Transverse colon (tissue), 3 donors: ENCODE results near the gene SPATA19.

Source experiments
- EP300 ChIP-seq: sonication (generic); formaldehyde crosslinking; IDR thresholded peaks from one replicate; pipeline ENCODE4 v1.6.1; 2017; ENCODE audit warnings: antibody characterized with exemption, low read depth
- POLR2A ChIP-seq: fragments of 450-650 bp; IDR thresholded peaks from one replicate; pipeline ENCODE4 v1.6.1; 2016; ENCODE audit warnings: antibody characterized with exemption, mild to moderate bottlenecking, moderate library complexity
- TF ChIP-seq, protein P1 (sequence below), 5 experiments: fragments of 200-600 bp in 3 of 5; fragments of 450-650 bp in 2 of 5; sonication (generic) in 3 of 5; IDR thresholded peaks; 1 replicate in 2 of 5; 2 replicates in 3 of 5; pipeline ENCODE4 v1.5.1; 2016 to 2017; ENCODE audit warnings: antibody characterized with exemption in 5 of 5, inconsistent platforms in 3 of 5, mild to moderate bottlenecking in 2 of 5, moderate library complexity in 1 of 5

DNA sequence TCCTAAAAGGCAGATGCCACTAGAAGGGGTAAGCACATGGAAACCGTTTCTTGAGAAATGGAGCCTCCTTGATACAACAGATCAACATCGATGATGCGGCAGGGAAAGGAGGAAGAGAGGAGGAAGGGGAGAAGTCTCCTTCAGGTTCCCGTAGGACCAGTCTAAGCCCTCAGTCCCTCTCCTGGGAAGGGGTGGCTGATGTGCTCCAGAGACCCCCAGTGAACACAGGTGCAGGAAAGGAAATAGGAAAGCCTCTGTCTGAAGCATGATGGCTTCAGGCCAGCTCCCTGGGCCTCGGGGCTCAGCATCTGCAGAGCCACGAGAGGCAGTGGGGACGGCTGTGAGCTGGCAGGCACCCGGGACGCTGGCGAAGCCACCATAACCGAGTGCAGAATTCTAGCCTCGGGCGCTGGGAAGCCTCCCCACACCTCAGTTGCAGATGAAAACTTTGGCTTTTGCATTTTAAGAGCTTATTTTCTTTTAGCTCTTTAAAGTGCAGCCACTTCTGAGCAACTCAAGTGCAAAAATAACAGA is 1.8 kb downstream of the SPATA19 start:
- TF ChIP-seq, protein P1, sequence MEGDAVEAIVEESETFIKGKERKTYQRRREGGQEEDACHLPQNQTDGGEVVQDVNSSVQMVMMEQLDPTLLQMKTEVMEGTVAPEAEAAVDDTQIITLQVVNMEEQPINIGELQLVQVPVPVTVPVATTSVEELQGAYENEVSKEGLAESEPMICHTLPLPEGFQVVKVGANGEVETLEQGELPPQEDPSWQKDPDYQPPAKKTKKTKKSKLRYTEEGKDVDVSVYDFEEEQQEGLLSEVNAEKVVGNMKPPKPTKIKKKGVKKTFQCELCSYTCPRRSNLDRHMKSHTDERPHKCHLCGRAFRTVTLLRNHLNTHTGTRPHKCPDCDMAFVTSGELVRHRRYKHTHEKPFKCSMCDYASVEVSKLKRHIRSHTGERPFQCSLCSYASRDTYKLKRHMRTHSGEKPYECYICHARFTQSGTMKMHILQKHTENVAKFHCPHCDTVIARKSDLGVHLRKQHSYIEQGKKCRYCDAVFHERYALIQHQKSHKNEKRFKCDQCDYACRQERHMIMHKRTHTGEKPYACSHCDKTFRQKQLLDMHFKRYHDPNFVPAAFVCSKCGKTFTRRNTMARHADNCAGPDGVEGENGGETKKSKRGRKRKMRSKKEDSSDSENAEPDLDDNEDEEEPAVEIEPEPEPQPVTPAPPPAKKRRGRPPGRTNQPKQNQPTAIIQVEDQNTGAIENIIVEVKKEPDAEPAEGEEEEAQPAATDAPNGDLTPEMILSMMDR (IDR thresholded peaks at IDR 0.05) = no peak
- TF ChIP-seq EP300 = no peak
- TF ChIP-seq POLR2A = no peak
